ENCODE measurements around the gene FYB2. TPM values are rescaled to one million over a fixed set of nuclear protein-coding genes. Genes with fewer than 3 reads are reported as not detected.

The FYB2 gene
- total RNA-seq, 1 donor from 2014 or later, result 0.34 TPM

DNA sequence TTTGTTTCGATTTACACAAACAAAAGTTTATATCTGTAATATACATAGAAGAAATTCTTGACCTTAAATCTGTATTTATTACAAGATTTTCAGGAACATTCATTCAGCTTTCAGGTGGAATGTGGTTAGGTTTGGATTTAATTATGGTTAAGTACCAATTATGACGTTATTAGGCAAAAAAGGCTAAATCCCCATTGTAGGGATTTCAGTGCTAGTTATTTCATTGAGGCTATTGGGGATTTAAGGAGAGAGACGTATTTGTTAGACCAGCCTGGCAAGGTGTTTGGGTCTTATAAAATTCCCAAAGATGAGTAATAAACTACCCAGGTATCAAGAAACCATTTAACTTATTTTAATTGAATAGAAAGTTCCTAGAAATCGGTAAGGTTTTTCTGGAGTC, 148.1 kb downstream of the FYB2 start:
- H3K27me3 Mint-ChIP-seq (ENCODE audit: low read depth), result no peaks in the 10 kb centered on the region
- TF ChIP-seq, protein P1, sequence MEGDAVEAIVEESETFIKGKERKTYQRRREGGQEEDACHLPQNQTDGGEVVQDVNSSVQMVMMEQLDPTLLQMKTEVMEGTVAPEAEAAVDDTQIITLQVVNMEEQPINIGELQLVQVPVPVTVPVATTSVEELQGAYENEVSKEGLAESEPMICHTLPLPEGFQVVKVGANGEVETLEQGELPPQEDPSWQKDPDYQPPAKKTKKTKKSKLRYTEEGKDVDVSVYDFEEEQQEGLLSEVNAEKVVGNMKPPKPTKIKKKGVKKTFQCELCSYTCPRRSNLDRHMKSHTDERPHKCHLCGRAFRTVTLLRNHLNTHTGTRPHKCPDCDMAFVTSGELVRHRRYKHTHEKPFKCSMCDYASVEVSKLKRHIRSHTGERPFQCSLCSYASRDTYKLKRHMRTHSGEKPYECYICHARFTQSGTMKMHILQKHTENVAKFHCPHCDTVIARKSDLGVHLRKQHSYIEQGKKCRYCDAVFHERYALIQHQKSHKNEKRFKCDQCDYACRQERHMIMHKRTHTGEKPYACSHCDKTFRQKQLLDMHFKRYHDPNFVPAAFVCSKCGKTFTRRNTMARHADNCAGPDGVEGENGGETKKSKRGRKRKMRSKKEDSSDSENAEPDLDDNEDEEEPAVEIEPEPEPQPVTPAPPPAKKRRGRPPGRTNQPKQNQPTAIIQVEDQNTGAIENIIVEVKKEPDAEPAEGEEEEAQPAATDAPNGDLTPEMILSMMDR (IDR thresholded peaks at IDR 0.05; ENCODE audit: unreplicated experiment), result no peak

DNA sequence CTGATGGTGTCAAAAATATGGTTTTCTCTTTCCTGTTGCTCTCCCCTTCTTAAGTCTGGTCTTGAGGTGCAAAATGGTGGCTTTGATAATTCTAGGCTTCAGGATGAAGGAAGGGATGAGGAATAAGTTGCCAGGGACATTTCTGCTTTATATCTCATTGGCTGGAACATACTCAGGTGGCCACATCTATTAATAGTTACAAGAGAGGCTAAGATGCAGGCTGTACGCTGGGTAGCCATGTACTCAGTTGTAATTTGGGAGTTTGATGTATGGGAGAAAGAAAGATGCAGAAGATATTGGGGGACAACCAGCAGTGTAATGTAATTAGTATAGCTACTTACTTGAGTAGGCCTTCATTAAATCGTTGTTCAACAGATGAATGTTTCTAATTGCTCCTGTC, 148.9 kb downstream of the FYB2 start:
- no peaks in the 10 kb centered on the region for H3K36me3 Mint-ChIP-seq
- no peaks in the 10 kb centered on the region for H3K9me3 Mint-ChIP-seq
- no peaks in the 10 kb centered on the region for H3K27me3 Mint-ChIP-seq (ENCODE audit: low read depth)
- TF ChIP-seq, protein P1 (IDR thresholded peaks at IDR 0.05; ENCODE audit: unreplicated experiment), result no peak
- H3K27ac Mint-ChIP-seq, result no peak overlapping the region
- no peak for DNase-seq (ENCODE audit: low spot score in 2 of 2, unreplicated experiment in 2 of 2)
- H3K4me1 Mint-ChIP-seq, result no peaks in the 10 kb centered on the region
- no peak overlapping the region for H3K4me3 Mint-ChIP-seq

More for the DNA sequence above, 148.1 kb downstream of the FYB2 start:
- H3K4me3 Mint-ChIP-seq, result no peak overlapping the region
- no peaks in the 10 kb centered on the region for H3K36me3 Mint-ChIP-seq
- H3K4me1 Mint-ChIP-seq, result no peaks in the 10 kb centered on the region
- H3K27ac Mint-ChIP-seq, result no peak overlapping the region
- H3K9me3 Mint-ChIP-seq, result no peaks in the 10 kb centered on the region
- DNase-seq (ENCODE audit: low spot score in 2 of 2, unreplicated experiment in 2 of 2), result no peak

Other genes with a start within 250 kb of the FYB2 start
- 61.8 to 64.5 TPM (median 64.4 TPM) in 3 replicates for gene PLPP3, start 239.8 kb downstream of the FYB2 start, total RNA-seq
- gene PRKAA2, start 174.1 kb downstream of the FYB2 start, total RNA-seq, result 5.3 to 5.7 TPM (median 5.6 TPM) in 3 replicates
- gene C8A, start 35.4 kb upstream of the FYB2 start, total RNA-seq, result not detected in 3 replicates
- gene C8B, start 146.6 kb upstream of the FYB2 start, total RNA-seq, result not detected in 3 replicates

Data from mesothelial cell of epicardium (in vitro differentiated cells).